Measurements from ENCODE around the gene TMED5.

Gene TMED5

DNA sequence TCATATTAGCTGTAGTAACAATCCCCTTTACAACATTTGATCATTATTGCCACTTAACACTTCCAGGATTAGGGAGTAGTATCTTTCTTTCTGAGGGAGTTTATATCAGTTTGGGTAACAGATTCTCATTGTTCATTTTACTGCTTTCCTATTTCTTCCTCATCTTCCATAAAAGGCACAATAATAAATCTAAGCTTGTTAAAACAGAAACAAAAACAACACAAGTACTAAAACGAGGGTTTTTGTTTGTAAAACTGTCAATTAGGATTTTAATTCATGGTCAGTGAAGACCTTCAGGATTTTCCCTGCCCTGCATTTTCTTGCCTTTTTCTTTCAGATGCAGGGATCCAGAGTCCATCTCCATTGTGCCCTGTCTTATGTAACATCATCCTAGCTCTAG lies 29.5 kb downstream of the TMED5 start:
- H3K36me3 ChIP-seq (ENCODE audit: control insufficient read depth in 1 of 2, insufficient read depth in 2 of 2, low read depth in 1 of 2, low read length in 2 of 2) = peaks cover 6 to 83% of the 10 kb centered on the region in 2 experiments
- H2BK15ac ChIP-seq (ENCODE audit: low read depth, poor library complexity, severe bottlenecking) = no peak overlapping the region
- H3K18ac ChIP-seq (ENCODE audit: low read depth in 1 of 2, low read length in 2 of 2) = no peak overlapping the region
- H3K9me3 ChIP-seq (ENCODE audit: control insufficient read depth, low read length) = no peaks in the 10 kb centered on the region
- no peak overlapping the region for H3K4me2 ChIP-seq (ENCODE audit: low read length, poor library complexity, severe bottlenecking)
- no peak for DNase-seq
- H3K27ac ChIP-seq (ENCODE audit: low read length, poor library complexity, severe bottlenecking) = no peak overlapping the region
- no peak overlapping the region for H2AFZ ChIP-seq (ENCODE audit: low read depth, low read length)
- H3K9ac ChIP-seq (ENCODE audit: low read length) = no peak overlapping the region
- H3K4me1 ChIP-seq (ENCODE audit: control insufficient read depth, insufficient read depth, low read depth, low read length) = no peaks in the 10 kb centered on the region
- H3K27me3 ChIP-seq (ENCODE audit: control insufficient read depth in 1 of 2, insufficient read depth in 1 of 2, low read length in 2 of 2) = no peaks in the 10 kb centered on the region
- 17% methylated on average over 1 of the region's 1 CpG for WGBS
- no peak overlapping the region for H3K4ac ChIP-seq (ENCODE audit: low read depth in 1 of 2, low read length in 2 of 2)
- H3K79me1 ChIP-seq (replicated peaks; ENCODE audit: low read length, poor library complexity, severe bottlenecking) = peaks cover 10% of the 10 kb centered on the region
- H3K14ac ChIP-seq (ENCODE audit: low read length in 2 of 2) = no peak overlapping the region
- H2AK5ac ChIP-seq (ENCODE audit: low read length, severe bottlenecking) = no peak overlapping the region
- no peak overlapping the region for H2BK5ac ChIP-seq (ENCODE audit: low read depth, low read length, poor library complexity, severe bottlenecking)
- no peak overlapping the region for H3K23ac ChIP-seq (ENCODE audit: low read length in 2 of 2)
- H4K91ac ChIP-seq (ENCODE audit: low read length) = no peak overlapping the region
- no peak overlapping the region for H2BK12ac ChIP-seq (ENCODE audit: low read length in 2 of 2)
- H2BK120ac ChIP-seq (ENCODE audit: low read depth, low read length) = no peak overlapping the region
- H3K4me3 ChIP-seq (ENCODE audit: insufficient read depth in 1 of 2, low read depth in 1 of 2, low read length in 2 of 2) = no peak overlapping the region
- H4K8ac ChIP-seq (ENCODE audit: low read length) = no peak overlapping the region

DNA sequence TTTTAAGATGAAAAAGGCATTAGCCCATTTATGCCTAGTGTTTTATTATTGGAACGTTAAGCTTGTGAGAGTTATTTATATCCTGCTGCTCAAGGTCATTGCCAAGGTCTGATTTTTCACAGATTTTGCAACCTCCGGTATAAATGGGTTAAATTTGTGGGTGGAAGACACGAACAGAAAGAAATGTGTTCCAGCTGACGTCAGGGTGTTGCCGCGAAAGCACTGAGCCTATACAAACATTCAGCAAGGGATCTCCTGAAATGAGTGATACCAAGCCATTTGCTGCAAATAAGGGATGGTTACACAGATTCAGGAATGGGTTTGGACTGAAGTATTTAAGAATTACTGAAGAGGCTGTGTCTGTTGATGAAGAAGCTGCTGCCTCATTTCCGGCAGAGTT lies 32.2 kb downstream of the TMED5 start:
- no peak overlapping the region for H2AFZ ChIP-seq (ENCODE audit: low read depth, low read length)
- peaks cover 16% of the 10 kb centered on the region for H3K79me1 ChIP-seq (replicated peaks; ENCODE audit: low read length, poor library complexity, severe bottlenecking)
- no peak overlapping the region for H3K4ac ChIP-seq (ENCODE audit: low read depth in 1 of 2, low read length in 2 of 2)
- no peak overlapping the region for H3K27ac ChIP-seq (ENCODE audit: low read length, poor library complexity, severe bottlenecking)
- no peak overlapping the region for H2BK12ac ChIP-seq (ENCODE audit: low read length in 2 of 2)
- H3K4me3 ChIP-seq (ENCODE audit: insufficient read depth in 1 of 2, low read depth in 1 of 2, low read length in 2 of 2) = no peak overlapping the region
- no peak overlapping the region for H2BK15ac ChIP-seq (ENCODE audit: low read depth, poor library complexity, severe bottlenecking)
- H4K91ac ChIP-seq (ENCODE audit: low read length) = no peak overlapping the region
- H3K18ac ChIP-seq (ENCODE audit: low read depth in 1 of 2, low read length in 2 of 2) = no peak overlapping the region
- H3K9ac ChIP-seq (ENCODE audit: low read length) = no peak overlapping the region
- no peak overlapping the region for H3K14ac ChIP-seq (ENCODE audit: low read length in 2 of 2)
- 90% methylated on average over 7 of the region's 7 CpGs for WGBS
- H4K8ac ChIP-seq (ENCODE audit: low read length) = no peak overlapping the region
- no peaks in the 10 kb centered on the region for H3K9me3 ChIP-seq (ENCODE audit: control insufficient read depth, low read length)
- H2AK5ac ChIP-seq (ENCODE audit: low read length, severe bottlenecking) = no peak overlapping the region
- H2BK5ac ChIP-seq (ENCODE audit: low read depth, low read length, poor library complexity, severe bottlenecking) = no peak overlapping the region
- no peaks in the 10 kb centered on the region for H3K27me3 ChIP-seq (ENCODE audit: control insufficient read depth in 1 of 2, insufficient read depth in 1 of 2, low read length in 2 of 2)
- H3K4me2 ChIP-seq (ENCODE audit: low read length, poor library complexity, severe bottlenecking) = no peak overlapping the region
- H3K4me1 ChIP-seq (ENCODE audit: control insufficient read depth, insufficient read depth, low read depth, low read length) = no peaks in the 10 kb centered on the region
- no peak overlapping the region for H2BK120ac ChIP-seq (ENCODE audit: low read depth, low read length)
- H3K23ac ChIP-seq (ENCODE audit: low read length in 2 of 2) = no peak overlapping the region
- H3K36me3 ChIP-seq (ENCODE audit: control insufficient read depth in 1 of 2, insufficient read depth in 2 of 2, low read depth in 1 of 2, low read length in 2 of 2) = peaks cover 9 to 56% of the 10 kb centered on the region in 2 experiments
- DNase-seq = no peak

GRCh38 chr1:93143769-93144168 lies 36.4 kb downstream of the TMED5 start:
- no peak overlapping the region for H2AK5ac ChIP-seq (ENCODE audit: low read length, severe bottlenecking)
- no peak overlapping the region for H3K18ac ChIP-seq (ENCODE audit: low read depth in 1 of 2, low read length in 2 of 2)
- no peak overlapping the region for H3K4me3 ChIP-seq (ENCODE audit: insufficient read depth in 1 of 2, low read depth in 1 of 2, low read length in 2 of 2)
- no peak overlapping the region for H3K9ac ChIP-seq (ENCODE audit: low read length)
- H3K4me1 ChIP-seq (ENCODE audit: control insufficient read depth, insufficient read depth, low read depth, low read length) = no peaks in the 10 kb centered on the region
- H3K23ac ChIP-seq (ENCODE audit: low read length in 2 of 2) = no peak overlapping the region
- H2BK12ac ChIP-seq (ENCODE audit: low read length in 2 of 2) = no peak overlapping the region
- H3K9me3 ChIP-seq (ENCODE audit: control insufficient read depth, low read length) = no peaks in the 10 kb centered on the region
- 100% methylated on average over 4 of the region's 4 CpGs for WGBS
- H3K27me3 ChIP-seq (ENCODE audit: control insufficient read depth in 1 of 2, insufficient read depth in 1 of 2, low read length in 2 of 2) = no peaks in the 10 kb centered on the region
- no peak overlapping the region for H3K4me2 ChIP-seq (ENCODE audit: low read length, poor library complexity, severe bottlenecking)
- no peak overlapping the region for H3K27ac ChIP-seq (ENCODE audit: low read length, poor library complexity, severe bottlenecking)
- H4K91ac ChIP-seq (ENCODE audit: low read length) = no peak overlapping the region
- no peak for DNase-seq
- H2AFZ ChIP-seq (ENCODE audit: low read depth, low read length) = no peak overlapping the region
- H2BK120ac ChIP-seq (ENCODE audit: low read depth, low read length) = no peak overlapping the region
- peaks cover 12% of the 10 kb centered on the region for H3K79me1 ChIP-seq (replicated peaks; ENCODE audit: low read length, poor library complexity, severe bottlenecking)
- H3K36me3 ChIP-seq (ENCODE audit: control insufficient read depth in 1 of 2, insufficient read depth in 2 of 2, low read depth in 1 of 2, low read length in 2 of 2) = peaks cover 9 to 14% of the 10 kb centered on the region in 2 experiments
- no peak overlapping the region for H2BK15ac ChIP-seq (ENCODE audit: low read depth, poor library complexity, severe bottlenecking)
- no peak overlapping the region for H3K4ac ChIP-seq (ENCODE audit: low read depth in 1 of 2, low read length in 2 of 2)
- no peak overlapping the region for H4K8ac ChIP-seq (ENCODE audit: low read length)
- no peak overlapping the region for H3K14ac ChIP-seq (ENCODE audit: low read length in 2 of 2)
- H2BK5ac ChIP-seq (ENCODE audit: low read depth, low read length, poor library complexity, severe bottlenecking) = no peak overlapping the region

DNA sequence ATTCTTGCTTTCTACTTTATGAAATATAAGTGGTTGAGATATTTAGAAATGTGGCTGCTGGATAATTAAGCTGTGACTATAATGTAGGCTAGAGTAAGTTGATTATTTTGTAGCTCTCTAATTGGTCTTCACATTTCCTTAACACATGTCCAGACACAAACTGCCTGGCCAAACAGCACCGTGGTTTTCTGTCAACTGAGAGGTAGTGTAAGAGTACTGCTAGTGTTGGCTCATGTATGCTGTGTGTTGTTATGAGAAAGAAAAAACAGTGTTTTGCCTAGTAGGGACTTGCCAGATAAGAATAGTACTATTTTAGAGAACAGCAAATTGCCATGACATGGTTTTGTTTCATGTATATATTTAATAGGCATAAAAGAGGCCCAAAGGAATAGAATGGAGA lies 37.1 kb downstream of the TMED5 start:
- Histone ChIP-seq H2BK15ac (ENCODE audit: low read depth, poor library complexity, severe bottlenecking) (no peak overlapping the region), H4K8ac (ENCODE audit: low read length) (no peak overlapping the region), H3K9ac (ENCODE audit: low read length) (no peak overlapping the region), H2AK5ac (ENCODE audit: low read length, severe bottlenecking) (no peak overlapping the region), H3K79me1 (replicated peaks; ENCODE audit: low read length, poor library complexity, severe bottlenecking) (peaks cover 12% of the 10 kb centered on the region), H3K27ac (ENCODE audit: low read length, poor library complexity, severe bottlenecking) (no peak overlapping the region), H4K91ac (ENCODE audit: low read length) (no peak overlapping the region), H3K4me2 (ENCODE audit: low read length, poor library complexity, severe bottlenecking) (no peak overlapping the region), H2BK5ac (ENCODE audit: low read depth, low read length, poor library complexity, severe bottlenecking) (no peak overlapping the region), H3K9me3 (ENCODE audit: control insufficient read depth, low read length) (no peaks in the 10 kb centered on the region), H3K14ac (ENCODE audit: low read length in 2 of 2) (no peak overlapping the region), H2BK120ac (ENCODE audit: low read depth, low read length) (no peak overlapping the region), H2BK12ac (ENCODE audit: low read length in 2 of 2) (no peak overlapping the region), H3K36me3 (ENCODE audit: control insufficient read depth in 1 of 2, insufficient read depth in 2 of 2, low read depth in 1 of 2, low read length in 2 of 2) (peaks cover 8 to 9% of the 10 kb centered on the region in 2 experiments), H3K23ac (ENCODE audit: low read length in 2 of 2) (no peak overlapping the region), H3K4me1 (ENCODE audit: control insufficient read depth, insufficient read depth, low read depth, low read length) (no peaks in the 10 kb centered on the region), H3K4me3 (ENCODE audit: insufficient read depth in 1 of 2, low read depth in 1 of 2, low read length in 2 of 2) (no peak overlapping the region), H2AFZ (ENCODE audit: low read depth, low read length) (no peak overlapping the region), H3K27me3 (ENCODE audit: control insufficient read depth in 1 of 2, insufficient read depth in 1 of 2, low read length in 2 of 2) (no peaks in the 10 kb centered on the region), H3K18ac (ENCODE audit: low read depth in 1 of 2, low read length in 2 of 2) (no peak overlapping the region), H3K4ac (ENCODE audit: low read depth in 1 of 2, low read length in 2 of 2) (no peak overlapping the region)
- DNase-seq = no peak
- 94% methylated on average over 1 of the region's 1 CpG for WGBS
